ENCODE results near the gene P2RX7. TPM values are rescaled to one million over a fixed set of nuclear protein-coding genes. Genes with fewer than 3 reads are reported as not detected.

P2RX7 gene
- total RNA-seq, 3 donors from 2014 or later = 3.8 to 8.5 (median 3.9) TPM

DNA sequence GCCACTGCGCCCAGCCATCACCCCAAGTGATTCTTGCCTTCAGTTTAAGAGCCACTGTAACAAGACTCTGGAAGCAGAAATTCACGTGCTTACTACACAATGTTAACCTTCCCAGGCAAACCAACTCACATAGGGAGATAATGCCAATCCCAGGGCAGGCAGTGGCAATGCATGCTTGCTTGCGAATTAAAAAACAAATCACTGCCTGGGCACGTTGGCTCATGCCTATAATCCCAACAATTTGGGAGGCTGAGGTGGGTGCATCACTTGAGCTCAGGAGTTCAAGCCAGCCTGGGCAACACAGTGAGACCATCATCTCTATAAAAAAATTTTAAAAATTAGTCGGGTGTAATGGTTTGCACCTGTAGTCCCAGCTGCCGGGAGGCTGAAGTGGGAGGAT, 39.5 kb downstream of the P2RX7 start:
- Histone ChIP-seq H3K9me3 (no peaks in the 10 kb centered on the region), H3K27ac (no peak overlapping the region)

DNA sequence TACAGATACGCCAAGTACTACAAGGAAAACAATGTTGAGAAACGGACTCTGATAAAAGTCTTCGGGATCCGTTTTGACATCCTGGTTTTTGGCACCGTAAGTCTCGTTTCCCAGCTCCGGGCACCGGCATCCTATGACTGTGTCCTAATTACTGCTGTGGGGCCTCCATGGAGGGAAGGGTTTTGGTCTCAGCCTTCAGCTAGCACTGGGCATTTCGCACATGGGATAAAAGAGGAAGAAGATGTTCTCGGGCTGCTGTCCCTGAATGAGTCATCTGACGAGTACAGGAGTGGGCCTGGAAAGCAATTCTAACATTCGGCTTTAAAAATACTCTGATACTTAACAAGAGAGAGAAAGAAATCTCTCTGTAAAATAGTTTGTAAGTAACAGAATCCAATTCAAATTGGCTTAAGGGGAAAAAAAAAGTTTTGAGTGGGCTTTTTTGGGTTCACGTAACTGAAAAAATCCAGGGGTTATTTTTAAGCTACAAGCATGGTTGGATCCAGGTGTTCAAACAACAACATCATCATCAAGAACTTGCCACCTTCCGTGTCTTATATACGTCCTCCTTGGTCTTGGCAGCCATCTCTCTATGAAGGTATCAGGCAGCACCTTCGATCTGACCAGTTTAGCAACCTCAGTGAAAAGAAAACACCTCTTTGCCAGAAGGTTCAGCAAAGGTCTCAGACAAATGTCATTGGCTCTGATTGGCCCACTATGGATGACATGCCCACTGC, 42.9 kb downstream of the P2RX7 start:
- no peak for DNase-seq (ENCODE audit: low spot score in 2 of 2)
- no peak overlapping the region for H3K27ac ChIP-seq
- intact Hi-C loops (cut with DNase I; ENCODE audit: low total_unique reads) = loop anchor here (5.0 kb wide), 1 partner anchor 1852 kb away; no protein-coding TSS in a partner anchor

More for the DNA sequence above, 39.5 kb downstream of the P2RX7 start:
- no peak for DNase-seq (ENCODE audit: low spot score in 2 of 2)
- no peak overlapping the region for H3K4me3 ChIP-seq
- no peaks in the 10 kb centered on the region for H3K36me3 ChIP-seq
- no peaks in the 10 kb centered on the region for H3K27me3 ChIP-seq
- TF ChIP-seq, protein P1, sequence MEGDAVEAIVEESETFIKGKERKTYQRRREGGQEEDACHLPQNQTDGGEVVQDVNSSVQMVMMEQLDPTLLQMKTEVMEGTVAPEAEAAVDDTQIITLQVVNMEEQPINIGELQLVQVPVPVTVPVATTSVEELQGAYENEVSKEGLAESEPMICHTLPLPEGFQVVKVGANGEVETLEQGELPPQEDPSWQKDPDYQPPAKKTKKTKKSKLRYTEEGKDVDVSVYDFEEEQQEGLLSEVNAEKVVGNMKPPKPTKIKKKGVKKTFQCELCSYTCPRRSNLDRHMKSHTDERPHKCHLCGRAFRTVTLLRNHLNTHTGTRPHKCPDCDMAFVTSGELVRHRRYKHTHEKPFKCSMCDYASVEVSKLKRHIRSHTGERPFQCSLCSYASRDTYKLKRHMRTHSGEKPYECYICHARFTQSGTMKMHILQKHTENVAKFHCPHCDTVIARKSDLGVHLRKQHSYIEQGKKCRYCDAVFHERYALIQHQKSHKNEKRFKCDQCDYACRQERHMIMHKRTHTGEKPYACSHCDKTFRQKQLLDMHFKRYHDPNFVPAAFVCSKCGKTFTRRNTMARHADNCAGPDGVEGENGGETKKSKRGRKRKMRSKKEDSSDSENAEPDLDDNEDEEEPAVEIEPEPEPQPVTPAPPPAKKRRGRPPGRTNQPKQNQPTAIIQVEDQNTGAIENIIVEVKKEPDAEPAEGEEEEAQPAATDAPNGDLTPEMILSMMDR (IDR thresholded peaks at IDR 0.05) = no peak
- no peak for TF ChIP-seq POLR2AphosphoS5 (IDR thresholded peaks at IDR 0.05)
- no peak for TF ChIP-seq POLR2A (IDR thresholded peaks at IDR 0.05)
- intact Hi-C loops (cut with DNase I; ENCODE audit: low total_unique reads) = no loop called here
- H3K4me1 ChIP-seq = no peaks in the 10 kb centered on the region

DNA sequence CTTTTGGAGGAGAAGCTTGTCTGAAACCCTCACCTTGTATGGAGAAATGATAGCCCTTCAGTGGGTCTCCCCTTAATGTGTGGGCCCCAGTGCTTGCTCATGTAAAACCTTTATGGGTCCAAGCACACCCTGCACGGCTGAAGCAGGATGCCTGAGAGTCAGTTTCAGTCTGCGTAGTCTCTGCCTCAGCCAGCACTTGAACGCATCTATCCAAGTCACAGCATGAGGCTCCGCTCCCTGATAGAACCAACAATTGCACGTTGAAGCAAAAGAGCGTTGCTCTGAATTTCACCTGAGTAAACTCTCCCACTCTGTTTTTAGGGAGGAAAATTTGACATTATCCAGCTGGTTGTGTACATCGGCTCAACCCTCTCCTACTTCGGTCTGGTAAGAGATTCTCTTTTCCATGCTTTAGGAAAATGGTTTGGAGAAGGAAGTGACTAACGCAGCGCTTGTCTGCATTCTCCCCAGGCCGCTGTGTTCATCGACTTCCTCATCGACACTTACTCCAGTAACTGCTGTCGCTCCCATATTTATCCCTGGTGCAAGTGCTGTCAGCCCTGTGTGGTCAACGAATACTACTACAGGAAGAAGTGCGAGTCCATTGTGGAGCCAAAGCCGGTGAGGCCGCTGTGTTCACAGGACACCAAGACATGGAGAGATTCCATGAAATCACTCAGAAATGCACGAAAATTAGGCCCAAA, 44.3 kb downstream of the P2RX7 start:
- H3K9me3 ChIP-seq = no peaks in the 10 kb centered on the region
- TF ChIP-seq POLR2A (IDR thresholded peaks at IDR 0.05) = no peak
- TF ChIP-seq, protein P1 (IDR thresholded peaks at IDR 0.05) = no peak
- no peak for TF ChIP-seq POLR2AphosphoS5 (IDR thresholded peaks at IDR 0.05)
- no peak overlapping the region for H3K27ac ChIP-seq
- no peaks in the 10 kb centered on the region for H3K27me3 ChIP-seq
- no peaks in the 10 kb centered on the region for H3K4me1 ChIP-seq
- no peak overlapping the region for H3K4me3 ChIP-seq
- no peaks in the 10 kb centered on the region for H3K36me3 ChIP-seq
- no peak for DNase-seq (ENCODE audit: low spot score in 2 of 2)
- intact Hi-C loops (cut with DNase I; ENCODE audit: low total_unique reads) = loop anchor here (5.0 kb wide), 1 partner anchor 1850 kb away; no protein-coding TSS in a partner anchor

More for the DNA sequence above, 42.9 kb downstream of the P2RX7 start:
- H3K27me3 ChIP-seq = no peaks in the 10 kb centered on the region
- no peaks in the 10 kb centered on the region for H3K4me1 ChIP-seq
- TF ChIP-seq POLR2A (IDR thresholded peaks at IDR 0.05) (no peak), POLR2AphosphoS5 (IDR thresholded peaks at IDR 0.05) (no peak)
- TF ChIP-seq, protein P1 (IDR thresholded peaks at IDR 0.05) = no peak
- no peaks in the 10 kb centered on the region for H3K36me3 ChIP-seq
- H3K4me3 ChIP-seq = no peak overlapping the region
- no peaks in the 10 kb centered on the region for H3K9me3 ChIP-seq

DNA sequence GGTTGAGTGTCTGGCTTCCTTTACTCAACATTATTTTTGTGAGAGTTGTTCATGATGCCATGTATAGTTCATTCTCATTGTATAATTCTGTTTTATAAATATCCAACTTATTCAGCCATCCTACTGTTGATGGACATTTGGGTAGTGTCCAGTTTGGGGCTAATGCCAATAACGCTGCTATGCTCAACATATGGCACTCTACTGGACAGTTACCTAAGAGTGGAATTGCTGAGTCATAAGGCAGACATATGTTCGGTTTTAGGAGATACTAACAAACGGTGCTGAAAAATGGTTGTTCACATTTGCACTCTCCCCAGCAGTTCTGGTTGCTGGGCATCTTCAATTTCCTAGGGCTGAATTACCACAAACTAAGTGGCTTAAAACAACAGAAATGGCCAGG, 48.5 kb downstream of the P2RX7 start:
- intact Hi-C loops (cut with DNase I; ENCODE audit: low total_unique reads) = no loop called here
- Histone ChIP-seq H3K27ac (no peak overlapping the region), H3K4me1 (no peaks in the 10 kb centered on the region), H3K27me3 (no peaks in the 10 kb centered on the region), H3K36me3 (no peaks in the 10 kb centered on the region), H3K9me3 (no peaks in the 10 kb centered on the region), H3K4me3 (no peak overlapping the region)
- TF ChIP-seq POLR2A (IDR thresholded peaks at IDR 0.05) (no peak), POLR2AphosphoS5 (IDR thresholded peaks at IDR 0.05) (no peak)
- TF ChIP-seq, protein P1 (IDR thresholded peaks at IDR 0.05) = no peak
- no peak for DNase-seq (ENCODE audit: low spot score in 2 of 2)
